Upper lobe of left lung (tissue), 4 donors: ENCODE results near the gene DIAPH2.

Experiments used
- EP300 ChIP-seq, 4 donors: sonication (generic); formaldehyde crosslinking; IDR thresholded peaks; one replicate each; pipeline ENCODE4 v1.5.1; 2017; ENCODE audit warnings: antibody characterized with exemption in 4 of 4, control low read depth in 2 of 4
- TF ChIP-seq, protein P1 (sequence below), 6 experiments: fragments of 450-650 bp in 4 of 6; fragments of 200-600 bp in 2 of 6; sonication (generic) in 2 of 6; IDR thresholded peaks; one replicate each; pipeline ENCODE4 v1.5.1; 2016 to 2019; ENCODE audit warnings: antibody characterized with exemption in 6 of 6

DNA sequence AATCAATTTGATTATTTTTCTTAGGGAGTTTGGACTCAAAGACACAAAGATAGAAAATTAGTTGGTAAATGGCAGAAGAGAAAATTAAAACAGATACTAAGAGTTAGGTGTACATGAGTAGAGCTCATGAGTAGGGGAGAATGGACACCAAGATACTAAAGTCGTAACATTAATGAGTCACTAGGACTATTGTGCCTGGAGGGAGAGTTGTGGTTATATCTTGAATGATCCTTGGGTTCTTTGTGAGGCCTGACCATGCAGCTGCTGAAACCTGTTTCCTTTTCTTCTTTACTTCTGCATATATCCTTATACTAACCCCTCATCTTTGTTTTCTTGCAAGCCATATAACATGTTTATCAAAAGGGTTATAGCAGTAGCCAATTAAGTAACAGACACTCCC, 731.8 kb downstream of the DIAPH2 start:
- TF ChIP-seq EP300 (IDR thresholded peaks at IDR 0.05) = no peak
- TF ChIP-seq, protein P1, sequence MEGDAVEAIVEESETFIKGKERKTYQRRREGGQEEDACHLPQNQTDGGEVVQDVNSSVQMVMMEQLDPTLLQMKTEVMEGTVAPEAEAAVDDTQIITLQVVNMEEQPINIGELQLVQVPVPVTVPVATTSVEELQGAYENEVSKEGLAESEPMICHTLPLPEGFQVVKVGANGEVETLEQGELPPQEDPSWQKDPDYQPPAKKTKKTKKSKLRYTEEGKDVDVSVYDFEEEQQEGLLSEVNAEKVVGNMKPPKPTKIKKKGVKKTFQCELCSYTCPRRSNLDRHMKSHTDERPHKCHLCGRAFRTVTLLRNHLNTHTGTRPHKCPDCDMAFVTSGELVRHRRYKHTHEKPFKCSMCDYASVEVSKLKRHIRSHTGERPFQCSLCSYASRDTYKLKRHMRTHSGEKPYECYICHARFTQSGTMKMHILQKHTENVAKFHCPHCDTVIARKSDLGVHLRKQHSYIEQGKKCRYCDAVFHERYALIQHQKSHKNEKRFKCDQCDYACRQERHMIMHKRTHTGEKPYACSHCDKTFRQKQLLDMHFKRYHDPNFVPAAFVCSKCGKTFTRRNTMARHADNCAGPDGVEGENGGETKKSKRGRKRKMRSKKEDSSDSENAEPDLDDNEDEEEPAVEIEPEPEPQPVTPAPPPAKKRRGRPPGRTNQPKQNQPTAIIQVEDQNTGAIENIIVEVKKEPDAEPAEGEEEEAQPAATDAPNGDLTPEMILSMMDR (IDR thresholded peaks at IDR 0.05) = no peak
